Fibroblast of the conjunctiva (primary cell): ENCODE data around the gene MBOAT1.

Source experiments
- DNase-seq: peaks from one replicate; pipeline ENCODE4 v3.0.0-alpha.2; 2010; ENCODE audit warnings: low read depth

Gene MBOAT1

DNA sequence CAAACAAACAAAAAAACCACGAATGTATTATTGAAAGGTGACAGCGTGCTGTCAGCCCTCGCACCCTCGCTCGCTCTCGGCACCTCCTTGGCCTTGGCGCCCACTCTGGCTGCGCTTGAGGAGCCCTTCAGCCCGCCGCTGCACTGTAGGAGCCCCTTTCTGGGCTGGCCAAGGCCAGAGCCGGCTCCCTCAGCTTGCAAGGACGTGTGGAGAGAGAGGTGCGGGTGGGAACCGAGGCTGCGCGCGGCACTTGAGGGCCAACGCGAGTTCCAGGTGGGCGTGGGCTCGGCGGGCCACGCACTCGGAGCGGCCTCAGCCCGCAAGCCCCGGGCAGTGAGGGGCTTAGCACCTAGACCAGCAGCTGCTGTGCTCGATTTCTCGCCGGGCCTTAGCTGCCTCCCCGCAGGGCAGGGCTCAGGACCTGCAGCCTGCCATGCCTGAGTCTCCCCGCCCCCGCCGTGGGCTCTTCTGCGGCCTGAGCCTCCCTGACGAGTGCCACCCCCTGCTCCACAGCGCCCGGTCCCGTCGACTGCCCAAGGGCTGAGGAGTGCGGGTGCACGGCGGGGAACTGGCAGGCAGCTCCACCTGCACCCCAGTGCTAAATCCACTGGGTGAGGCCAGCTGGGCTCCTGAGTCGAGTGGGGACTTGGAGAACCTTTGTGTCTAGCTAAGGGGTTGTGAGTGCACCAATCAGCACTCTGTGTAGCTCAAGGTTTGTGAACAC, 20.9 kb upstream of the MBOAT1 start:
- DNase-seq, result no peak

DNA sequence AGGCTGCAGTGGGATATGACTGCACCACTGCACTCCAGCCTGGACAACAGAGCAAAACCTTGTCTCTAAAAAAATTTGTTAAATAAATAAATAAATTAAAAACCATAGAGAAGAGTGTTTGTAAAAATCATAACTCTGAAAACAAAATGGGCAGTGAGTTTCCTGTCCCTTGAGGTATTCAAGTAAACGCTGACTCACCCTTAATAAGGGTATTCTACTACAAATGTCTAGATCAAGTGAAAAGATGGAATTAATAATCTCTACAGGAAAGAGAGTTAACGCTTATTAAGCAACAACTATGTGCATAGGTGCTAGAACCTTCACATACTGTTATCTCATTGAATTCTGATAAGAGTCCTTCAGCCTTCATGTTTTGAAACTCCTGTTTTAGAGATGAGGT, 19.9 kb upstream of the MBOAT1 start:
- DNase-seq, result no peak

DNA sequence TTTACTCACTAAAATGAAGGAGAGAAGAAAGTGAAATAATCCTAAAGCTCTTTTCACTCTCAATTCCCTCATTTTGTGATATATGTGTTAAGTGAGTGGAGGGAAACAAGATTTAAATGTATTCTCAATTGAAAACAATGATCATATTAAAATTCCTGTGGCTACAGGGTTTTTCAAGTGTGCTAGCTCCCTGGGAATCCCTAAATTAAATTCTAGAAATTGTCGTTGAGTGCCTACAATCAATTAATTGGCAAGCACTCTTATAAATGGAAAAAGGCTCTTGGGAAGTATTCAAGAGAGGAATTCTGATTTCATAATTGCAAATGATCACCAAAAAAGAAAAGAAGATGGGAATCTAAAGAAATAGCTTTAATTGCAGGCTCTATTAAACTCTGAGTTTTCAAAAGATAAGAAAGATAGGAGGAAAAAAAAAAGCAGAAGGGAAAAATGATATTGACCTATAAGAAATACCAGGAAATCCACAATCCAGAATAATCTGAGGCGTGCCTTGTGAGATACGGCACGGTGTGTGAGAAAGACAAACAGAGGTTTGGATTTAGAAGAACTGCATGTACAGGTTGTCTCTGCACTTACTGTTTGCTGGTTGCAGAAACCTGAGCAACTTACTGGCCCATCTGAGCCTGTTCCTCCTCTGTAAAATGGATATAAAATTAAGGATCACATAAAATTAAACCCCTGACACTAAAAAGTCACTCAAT, 18.3 kb upstream of the MBOAT1 start:
- DNase-seq, result no peak

DNA sequence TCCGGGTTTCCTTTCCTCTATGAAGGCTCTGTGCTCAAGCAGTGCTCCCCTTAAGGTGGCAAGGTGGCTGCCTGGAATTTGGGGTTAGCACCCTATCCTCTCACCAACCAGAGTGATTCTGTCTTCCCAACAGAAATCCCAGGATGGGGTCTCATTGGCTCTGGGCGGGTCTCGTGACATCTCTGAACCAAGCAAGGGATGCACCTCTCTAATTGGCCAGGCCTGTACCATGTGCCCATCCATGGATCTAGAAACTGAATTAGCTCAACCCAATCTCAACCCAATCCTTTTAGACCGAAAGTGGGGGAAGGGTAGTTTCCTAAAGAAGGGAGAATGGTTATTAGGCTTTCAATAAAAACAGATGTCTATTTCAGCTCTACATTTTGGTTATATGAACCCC, 17.6 kb upstream of the MBOAT1 start:
- DNase-seq, result no peak

DNA sequence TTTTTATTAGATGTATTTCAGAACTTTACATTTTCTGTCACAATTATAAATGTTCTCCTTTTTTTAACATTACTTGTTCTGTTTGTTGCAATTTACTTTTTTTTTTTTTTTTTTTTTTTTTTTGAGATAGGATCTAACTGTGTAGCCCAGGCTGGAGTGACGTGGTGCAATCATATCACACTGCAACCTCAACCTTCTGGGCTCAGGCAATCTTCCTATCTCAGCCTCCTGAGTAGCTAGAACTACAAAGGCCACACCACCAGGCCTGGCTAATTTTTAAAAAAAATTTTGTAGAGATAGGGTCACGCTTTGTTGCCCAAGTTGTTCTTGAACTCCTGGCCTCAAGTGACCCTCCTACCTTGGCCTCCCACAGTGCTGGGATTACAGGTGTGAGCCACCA, 15.1 kb upstream of the MBOAT1 start:
- no peak for DNase-seq

DNA sequence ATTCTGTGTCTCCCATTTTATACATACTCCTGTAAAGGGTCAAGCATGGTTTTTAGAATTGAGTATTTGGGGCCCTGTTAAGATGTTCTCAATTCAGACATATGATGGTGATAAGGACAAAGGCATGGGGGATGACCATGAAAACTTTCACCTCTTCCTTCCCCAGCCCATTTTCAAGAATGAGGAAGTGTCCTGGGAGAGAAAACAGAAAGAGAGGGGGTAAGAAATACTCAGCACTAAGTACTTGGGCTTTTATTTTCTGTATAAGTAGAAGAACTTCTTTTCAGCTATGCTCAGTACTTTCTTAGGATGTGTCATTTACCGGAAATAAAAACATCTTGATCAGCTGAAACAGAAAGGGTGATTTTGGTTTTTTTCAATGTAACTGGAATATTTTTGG, 10.9 kb upstream of the MBOAT1 start:
- no peak for DNase-seq

DNA sequence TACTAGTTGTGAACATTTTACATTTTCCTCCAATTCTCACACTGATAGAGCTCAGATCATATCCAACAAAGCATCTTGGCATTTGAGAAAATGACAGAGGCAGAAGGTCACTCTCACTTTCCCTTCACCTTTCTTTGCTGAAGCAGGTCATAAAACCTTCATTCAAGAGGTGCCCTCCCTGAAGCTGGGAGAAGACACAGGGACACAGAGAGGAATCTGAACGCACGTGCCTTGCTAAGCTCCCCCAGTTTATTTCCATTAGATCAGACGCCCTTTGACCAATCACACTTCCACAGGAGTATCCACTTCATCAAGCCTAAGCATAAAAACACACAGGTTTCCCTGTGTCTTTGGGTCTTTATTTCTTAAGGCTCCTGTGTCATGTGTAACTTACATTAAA, 9.2 kb upstream of the MBOAT1 start:
- no peak for DNase-seq

DNA sequence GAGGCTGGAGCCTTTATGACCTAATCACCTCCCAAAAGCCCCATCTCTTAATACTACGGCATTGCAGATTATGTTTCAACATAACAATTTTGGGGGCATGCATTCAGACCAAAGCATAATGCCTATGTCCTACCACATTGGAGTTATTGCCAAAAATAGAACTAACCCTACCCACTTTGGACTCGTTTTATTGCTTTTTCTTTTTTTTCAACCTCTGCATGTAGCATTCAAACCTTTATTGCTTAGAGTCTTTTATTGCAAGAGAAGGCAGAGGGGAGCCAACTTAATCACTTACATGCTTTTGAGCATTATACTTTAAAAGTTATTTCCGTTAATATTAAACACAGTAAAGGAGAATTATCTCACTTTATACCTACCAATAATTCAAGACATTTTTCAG, 8.1 kb upstream of the MBOAT1 start:
- no peak for DNase-seq

DNA sequence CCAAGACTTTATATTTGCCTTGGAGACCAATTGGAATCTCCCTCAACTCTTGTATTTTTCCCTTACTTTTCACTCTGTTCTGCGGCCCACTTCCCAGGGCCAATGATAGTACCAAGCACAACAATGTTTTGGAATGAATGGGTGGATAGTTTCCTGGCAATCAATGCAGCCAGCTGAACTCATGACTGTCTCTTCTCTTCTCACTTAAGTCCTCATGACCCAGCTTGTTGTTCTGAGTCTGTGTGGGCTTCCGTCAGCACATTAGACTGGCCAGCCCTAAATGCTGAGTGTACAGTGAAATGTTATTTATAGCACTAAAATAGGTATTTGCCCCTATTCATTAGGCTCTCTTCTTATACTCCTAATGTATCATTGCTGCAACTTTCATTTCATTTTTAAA, 5.6 kb upstream of the MBOAT1 start:
- no peak for DNase-seq

DNA sequence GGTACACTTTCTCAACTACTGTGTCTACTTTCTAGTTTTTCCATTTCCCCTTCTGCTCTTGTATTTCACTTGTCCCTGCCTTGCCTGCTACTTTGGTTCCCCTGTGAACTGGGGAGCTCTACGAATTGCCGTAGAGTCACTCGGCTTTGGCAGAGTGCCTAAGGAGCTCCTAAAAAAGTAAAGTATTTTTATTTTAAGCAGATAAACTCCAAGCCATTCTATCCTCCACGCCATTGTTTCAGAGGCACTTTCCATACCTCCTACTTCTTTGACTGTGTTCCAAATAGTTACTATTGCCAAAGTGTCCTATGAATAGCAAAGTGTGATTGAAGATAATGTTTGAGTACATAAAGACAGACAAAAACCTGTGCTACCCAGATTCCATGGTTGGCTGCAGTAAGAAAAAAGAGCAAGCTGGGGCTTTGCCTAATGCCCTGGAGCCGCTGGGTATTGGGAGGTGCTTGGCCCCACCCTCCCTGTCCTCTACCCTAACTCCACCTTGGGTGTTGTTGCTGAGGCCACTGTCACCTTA, 5.1 kb upstream of the MBOAT1 start:
- no peak for DNase-seq

DNA sequence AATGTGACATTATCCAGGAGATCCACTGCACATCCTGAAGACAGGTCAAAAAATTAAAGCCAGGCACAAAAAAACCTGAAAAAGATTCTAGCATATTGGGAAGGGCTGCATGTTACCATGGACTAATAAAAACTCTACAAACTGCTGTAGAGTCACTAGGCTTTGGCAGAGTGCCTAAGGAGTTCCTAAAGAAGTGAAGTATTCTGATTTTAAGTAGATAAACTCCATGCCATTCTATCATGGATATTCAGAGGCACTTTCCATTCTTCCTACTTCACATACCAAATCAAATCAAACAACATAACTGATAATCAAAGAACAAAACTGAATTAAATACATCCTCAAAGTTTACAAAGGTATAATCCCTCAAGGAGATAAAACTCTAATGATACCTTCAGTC, 3.0 kb upstream of the MBOAT1 start:
- no peak for DNase-seq

DNA sequence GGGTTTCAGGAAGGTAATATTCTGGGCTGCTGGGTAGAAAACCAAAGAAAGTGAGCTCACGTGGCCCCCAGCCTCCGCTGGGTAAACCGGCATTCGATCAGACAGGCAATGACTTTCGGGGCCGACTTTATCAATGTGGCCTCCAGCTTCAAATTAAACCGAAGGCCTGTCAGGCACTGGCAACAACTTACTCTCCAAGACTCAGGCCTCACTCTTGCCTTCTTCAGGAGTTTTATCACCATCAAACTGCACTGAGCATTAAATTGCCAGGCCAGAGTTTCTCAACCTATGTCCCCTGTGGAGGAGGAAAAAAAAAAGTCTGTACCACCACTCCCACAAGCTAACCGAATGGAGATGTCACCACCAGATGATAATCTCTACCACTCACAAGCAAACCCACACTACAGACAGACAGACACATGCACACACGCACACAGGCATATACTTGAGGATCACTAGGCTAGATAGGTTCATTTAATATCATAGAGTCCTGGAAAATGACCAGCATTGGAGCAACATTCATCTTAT, 1.1 kb upstream of the MBOAT1 start:
- DNase-seq, result no peak

DNA sequence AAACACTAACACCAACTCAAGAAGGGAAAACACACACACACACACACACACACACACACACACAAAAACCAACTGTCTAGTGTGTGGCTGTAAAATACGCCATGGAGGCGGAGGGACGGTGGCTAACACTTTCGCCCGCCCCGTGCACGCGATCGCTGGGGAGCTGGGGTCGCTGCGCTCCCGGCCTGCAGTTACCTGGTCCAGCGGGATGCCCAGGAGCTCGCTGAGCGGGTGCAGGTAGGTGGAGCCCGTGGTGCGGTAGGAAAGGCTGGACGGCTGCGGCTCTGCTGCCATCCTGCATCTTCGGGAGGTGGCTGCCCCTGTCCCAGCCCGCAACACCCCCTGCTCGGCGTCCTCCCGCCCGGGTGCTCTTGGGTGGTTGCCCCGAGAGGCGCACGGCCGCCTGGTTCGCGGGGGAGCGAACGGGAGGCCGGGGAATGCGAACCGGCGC, 303 bp downstream of the MBOAT1 start:
- no peak for DNase-seq

DNA sequence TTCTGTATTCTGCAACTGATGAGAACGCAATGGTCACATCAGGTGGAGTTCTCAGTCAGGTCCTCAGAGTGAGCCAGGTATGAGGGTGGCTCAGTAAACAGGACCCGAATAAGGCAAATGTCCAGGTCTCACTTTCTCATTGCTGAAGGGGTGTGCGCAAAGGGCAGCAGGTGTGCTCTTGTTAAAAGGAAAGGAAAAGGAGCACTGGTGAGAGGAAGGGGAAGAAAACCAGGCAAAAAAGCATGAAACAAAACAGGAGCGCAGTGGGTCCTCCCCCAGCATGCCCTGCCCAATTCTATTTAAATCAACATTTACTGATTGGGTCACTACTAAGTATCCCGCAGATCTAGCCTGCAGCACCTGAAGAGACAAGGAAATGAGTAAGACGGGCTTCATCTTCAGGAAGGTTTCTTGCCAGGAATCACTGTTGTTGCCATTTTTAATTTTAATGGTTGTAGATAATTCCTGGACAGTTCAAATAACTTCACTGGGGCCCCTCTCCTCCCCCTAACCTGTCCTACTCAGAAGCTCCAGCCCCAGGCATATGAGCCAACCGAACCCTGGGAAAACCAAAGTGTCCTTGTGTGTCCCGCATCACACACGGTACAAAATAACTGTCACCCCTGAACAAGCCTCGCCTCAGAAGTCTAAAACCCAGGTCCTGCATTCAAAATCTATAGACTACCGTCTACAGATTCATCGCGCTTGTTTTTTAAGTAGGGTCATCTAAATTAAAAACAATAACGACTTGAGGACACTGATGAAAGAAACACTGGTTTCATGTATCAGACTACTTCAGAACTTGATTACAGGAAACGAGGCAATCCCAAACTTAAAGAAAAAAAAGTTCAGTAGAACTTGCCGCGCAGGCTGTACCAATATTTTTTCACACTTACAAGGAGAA, 980 bp downstream of the MBOAT1 start:
- no peak for DNase-seq

DNA sequence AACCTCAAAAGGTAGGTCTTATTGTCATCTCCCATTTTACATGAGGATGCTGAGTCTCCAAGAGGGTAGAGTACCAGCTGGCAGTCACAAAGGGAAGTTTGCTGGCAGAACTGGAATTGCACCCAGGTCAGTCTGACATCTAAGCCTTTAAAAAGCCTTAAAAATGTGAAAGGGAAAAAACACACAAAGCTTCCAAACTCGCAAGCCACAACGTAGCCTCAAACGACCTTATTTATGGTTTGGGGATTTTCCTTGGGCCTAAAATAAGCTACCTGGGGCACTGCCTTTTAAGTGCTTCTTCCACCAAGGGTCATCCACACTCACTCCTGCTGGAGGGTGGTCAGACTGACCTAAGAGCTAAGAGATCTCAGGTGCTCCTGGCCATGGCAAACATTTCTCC, 2.1 kb downstream of the MBOAT1 start:
- DNase-seq, result no peak

DNA sequence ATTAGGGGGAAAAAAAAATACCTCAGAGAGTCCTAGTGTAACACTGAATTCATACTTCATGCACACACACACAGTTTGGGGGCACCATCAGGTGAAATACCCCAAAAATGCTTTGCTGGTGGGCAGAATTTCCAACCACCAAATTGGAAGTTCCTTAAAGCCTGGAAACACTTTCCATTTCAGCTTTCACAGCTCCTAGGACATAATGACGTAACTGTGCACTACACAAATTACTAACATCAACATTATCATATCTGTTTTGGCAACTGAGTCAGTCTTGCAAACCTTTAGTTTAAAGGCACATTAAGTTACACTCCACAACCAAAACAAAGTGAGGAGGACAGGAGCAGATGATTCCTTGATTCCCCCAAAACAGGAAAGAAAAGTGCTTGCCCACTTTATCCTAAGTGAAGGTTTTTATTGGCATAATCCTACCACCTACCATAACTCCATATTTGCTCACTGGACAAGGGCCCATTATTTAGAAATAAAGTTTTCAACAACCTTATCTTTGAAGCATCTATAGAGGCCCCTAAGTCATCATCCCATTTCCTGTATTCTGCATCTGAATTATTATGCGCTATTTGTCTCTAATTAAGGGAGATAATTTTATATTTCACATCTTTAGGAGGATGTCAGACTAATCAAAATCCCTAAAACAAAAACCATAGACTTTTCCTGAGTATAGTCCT, 3.4 kb downstream of the MBOAT1 start:
- no peak for DNase-seq

DNA sequence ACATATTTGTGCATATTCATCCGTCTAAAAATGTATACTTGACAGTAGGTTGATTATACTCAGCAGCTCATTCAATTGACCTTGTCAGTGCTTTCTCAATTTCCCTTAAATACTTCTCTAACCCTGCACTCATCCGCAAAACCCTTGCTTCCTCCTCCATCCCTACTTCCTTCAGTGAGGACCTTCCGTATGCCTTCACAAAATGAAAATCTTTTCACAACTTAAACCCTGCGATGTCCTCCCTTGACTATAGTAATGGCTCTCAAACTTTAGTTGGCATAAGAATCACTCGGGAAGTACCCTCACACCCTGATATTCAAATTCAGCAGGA, 5.2 kb downstream of the MBOAT1 start:
- DNase-seq, result no peak

DNA sequence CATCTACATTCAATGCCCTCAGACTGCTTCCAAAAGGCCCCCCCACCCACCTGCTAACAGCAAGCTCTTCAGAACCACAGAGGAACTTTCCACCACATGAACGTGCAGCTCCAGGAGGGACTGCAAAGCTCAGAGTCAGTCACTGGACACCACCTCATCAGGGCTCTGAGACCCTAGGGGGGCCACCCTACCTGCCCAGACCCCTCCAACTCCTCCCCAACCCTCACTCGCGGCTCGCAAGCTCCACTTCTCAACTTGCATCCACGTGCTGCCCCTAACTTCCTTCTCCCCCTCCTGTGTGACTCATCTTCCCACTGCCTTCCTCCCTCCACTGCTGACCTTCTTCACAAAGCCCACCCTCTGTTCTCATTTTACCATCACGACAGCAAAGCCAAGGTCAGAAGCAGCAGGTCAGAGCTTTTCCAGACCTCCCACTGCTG, 6.5 kb downstream of the MBOAT1 start:
- DNase-seq, result no peak

DNA sequence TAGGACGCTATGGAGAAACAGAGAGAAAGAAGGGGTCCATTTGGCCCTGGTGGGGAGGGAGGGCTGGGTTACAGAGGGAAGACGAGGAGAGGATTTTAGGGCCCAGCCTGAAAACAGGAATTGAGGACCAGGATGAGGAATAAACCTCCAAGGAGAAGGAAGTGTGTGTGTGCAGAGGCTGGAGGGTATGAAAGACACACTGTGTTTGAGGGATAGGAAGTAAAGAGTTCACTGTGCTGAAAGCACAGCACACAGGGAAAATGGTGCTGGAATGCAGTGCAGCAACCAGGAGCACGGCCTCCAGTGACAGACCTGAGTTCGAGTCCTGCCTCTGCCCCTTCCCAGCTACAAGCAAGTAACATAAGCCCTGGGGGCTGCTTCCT, 7.8 kb downstream of the MBOAT1 start:
- DNase-seq, result no peak

DNA sequence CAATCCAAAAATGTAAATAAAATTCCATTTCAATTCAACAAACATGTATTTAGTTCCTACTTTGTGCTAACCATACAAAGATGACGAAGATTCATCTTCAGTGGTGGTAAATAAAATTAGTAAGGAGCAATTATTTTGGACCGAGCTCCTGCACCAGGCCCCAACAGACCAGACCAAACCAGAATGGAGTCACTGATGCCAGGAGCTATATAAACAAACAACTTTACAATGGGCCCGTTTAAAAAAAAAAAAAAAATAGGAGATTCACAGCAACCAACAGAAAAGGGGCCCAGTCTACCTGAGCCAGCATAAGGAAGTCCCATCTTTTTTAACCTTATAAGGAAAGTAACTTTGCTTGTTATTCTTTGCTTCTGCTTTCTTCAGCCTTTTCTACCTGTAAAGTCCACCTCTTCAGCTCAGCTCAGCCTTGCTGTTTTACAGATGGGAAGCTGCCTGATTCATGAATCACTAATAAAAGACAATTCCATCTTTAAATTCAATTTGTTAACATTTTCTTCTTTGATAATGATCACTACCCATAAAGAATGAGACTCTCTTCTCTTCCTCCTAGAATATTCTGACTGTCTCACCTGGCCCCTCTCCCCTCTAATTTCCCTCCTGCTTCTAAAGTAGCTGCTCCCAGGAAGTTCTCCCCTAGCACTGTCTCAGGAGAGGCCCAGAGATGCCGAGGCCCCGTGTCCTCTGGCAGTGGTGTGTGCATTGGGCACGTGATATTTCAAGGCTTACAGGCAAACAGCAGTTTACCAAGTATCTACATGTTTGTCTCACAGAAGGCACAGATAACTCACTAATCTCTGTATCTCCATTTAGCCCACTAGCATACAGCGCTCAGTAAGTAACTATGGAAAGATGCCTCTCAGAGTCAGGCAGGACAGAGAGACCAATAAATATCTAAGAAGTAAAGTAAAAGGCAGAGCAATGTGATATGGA, 8.4 kb downstream of the MBOAT1 start:
- no peak for DNase-seq
